Fibroblast of upper back skin (primary cell): ENCODE data around the gene RASSF4.

Experiments
- DNase-seq: peaks from one replicate; pipeline ENCODE4 v3.0.0-alpha.2; 2013

Gene RASSF4

GRCh38 chr10:44928462-44928861, 31.1 kb upstream of the RASSF4 start:
- no peak for DNase-seq

GRCh38 chr10:44929356-44930255, 30.0 kb upstream of the RASSF4 start:
- no peak for DNase-seq

GRCh38 chr10:44930904-44931620, 28.5 kb upstream of the RASSF4 start:
- no peak for DNase-seq

GRCh38 chr10:44931621-44932516, 27.7 kb upstream of the RASSF4 start:
- no peak for DNase-seq

- peak; percentile 79 for DNase-seq
These were observed 26.8 kb upstream of the RASSF4 start for GRCh38 chr10:44932517-44933450.

- DNase-seq: no peak
These were observed 25.9 kb upstream of the RASSF4 start for GRCh38 chr10:44933451-44934321.

GRCh38 chr10:44934416-44935200, 25.0 kb upstream of the RASSF4 start:
- DNase-seq: no peak

- peak; percentile 76 for DNase-seq
These were observed 24.2 kb upstream of the RASSF4 start for GRCh38 chr10:44935201-44935965.

- no peak for DNase-seq
These were observed 23.7 kb upstream of the RASSF4 start for GRCh38 chr10:44935966-44936295.

GRCh38 chr10:44936314-44936975, 23.2 kb upstream of the RASSF4 start:
- DNase-seq: no peak

- DNase-seq: no peak
These were observed 22.2 kb upstream of the RASSF4 start for GRCh38 chr10:44937196-44938005.

GRCh38 chr10:44938956-44939355, 20.6 kb upstream of the RASSF4 start:
- DNase-seq: no peak

- no peak for DNase-seq
These were observed 19.8 kb upstream of the RASSF4 start for GRCh38 chr10:44939691-44940401.

GRCh38 chr10:44944354-44944753, 15.2 kb upstream of the RASSF4 start:
- DNase-seq: no peak

GRCh38 chr10:44946205-44946604, 13.4 kb upstream of the RASSF4 start:
- DNase-seq: no peak

- DNase-seq: no peak
These were observed 12.0 kb upstream of the RASSF4 start for GRCh38 chr10:44947371-44948152.
